H9 (cell line): ENCODE measurements around the gene ARHGEF39. TPM values are rescaled to one million over a fixed set of nuclear protein-coding genes. Genes with fewer than 3 reads are reported as not detected.

ENCODE experiments used
- DNase-seq: peaks from one replicate; pipeline ENCODE4 v3.0.0-alpha.2; 2017
- H2AFZ ChIP-seq: one replicate; pipeline ENCODE4 v1.6.1; 2013; ENCODE audit warnings: mild to moderate bottlenecking, low read length, control low read depth, moderate library complexity
- H2AK5ac ChIP-seq: 2 replicates; pipeline ENCODE4 v1.6.1; 2013; ENCODE audit warnings: low read length, control low read depth, mixed read lengths; ENCODE audit not compliant: insufficient read length
- H2BK120ac ChIP-seq: one replicate; pipeline ENCODE4 v1.6.1; 2013; ENCODE audit warnings: low read depth, mild to moderate bottlenecking, low read length, control low read depth, inconsistent platforms; ENCODE audit not compliant: poor library complexity, severe bottlenecking
- H2BK12ac ChIP-seq: 2 replicates; pipeline ENCODE4 v1.6.1; 2013; ENCODE audit warnings: low read length, control low read depth, mixed read lengths, low read depth; ENCODE audit not compliant: insufficient read length
- H2BK15ac ChIP-seq: 2 replicates; pipeline ENCODE4 v1.6.1; 2013; ENCODE audit warnings: low read depth, low read length, control low read depth
- H2BK20ac ChIP-seq: one replicate; pipeline ENCODE4 v1.6.1; 2013; ENCODE audit warnings: low read depth, mild to moderate bottlenecking, low read length, control low read depth, inconsistent platforms; ENCODE audit not compliant: poor library complexity, severe bottlenecking
- H2BK5ac ChIP-seq: 2 replicates; pipeline ENCODE4 v1.6.1; 2013; ENCODE audit warnings: low read length, control low read depth, mixed read lengths; ENCODE audit not compliant: insufficient read length
- H3K14ac ChIP-seq: 2 replicates; pipeline ENCODE4 v1.6.1; 2013; ENCODE audit warnings: low read length, control low read depth; ENCODE audit not compliant: insufficient read depth
- H3K18ac ChIP-seq: 2 replicates; pipeline ENCODE4 v1.6.1; 2013; ENCODE audit warnings: low read depth, mild to moderate bottlenecking, mixed read lengths, low read length, control low read depth; ENCODE audit not compliant: insufficient read length
- H3K23ac ChIP-seq: 2 replicates; pipeline ENCODE4 v1.6.1; 2013; ENCODE audit warnings: low read length, control low read depth, mixed read lengths, low read depth; ENCODE audit not compliant: insufficient read length
- H3K23me2 ChIP-seq: 2 replicates; pipeline ENCODE4 v1.6.1; 2013; ENCODE audit warnings: low read depth, mild to moderate bottlenecking, mixed read lengths, low read length, control low read depth; ENCODE audit not compliant: insufficient read length, poor library complexity, severe bottlenecking
- H3K27ac ChIP-seq: 2 replicates; pipeline ENCODE4 v1.5.1; 2013; ENCODE audit warnings: low read length, control low read depth, mixed read lengths, low read depth; ENCODE audit not compliant: insufficient read length
- H3K27me3 ChIP-seq: 2 replicates; pipeline ENCODE4 v1.6.1; 2013; ENCODE audit warnings: low read length, control low read depth, inconsistent platforms; ENCODE audit not compliant: insufficient read depth
- H3K4ac ChIP-seq: 2 replicates; pipeline ENCODE4 v1.6.1; 2013; ENCODE audit warnings: low read depth, mild to moderate bottlenecking, control low read depth, inconsistent platforms, low read length, moderate library complexity
- H3K4me1 ChIP-seq: 2 replicates; pipeline ENCODE4 v1.6.1; 2013; ENCODE audit warnings: low read length, control low read depth, inconsistent platforms; ENCODE audit not compliant: insufficient read depth
- H3K4me2 ChIP-seq: 2 replicates; pipeline ENCODE4 v1.6.1; 2013; ENCODE audit warnings: low read length, control low read depth, mixed read lengths; ENCODE audit not compliant: insufficient read length, insufficient read depth
- H3K56ac ChIP-seq: 2 replicates; pipeline ENCODE4 v1.6.1; 2013; ENCODE audit warnings: low read depth, mild to moderate bottlenecking, mixed read lengths, low read length, control low read depth; ENCODE audit not compliant: insufficient read length
- H3K79me1 ChIP-seq: 2 replicates; pipeline ENCODE4 v1.6.1; 2013; ENCODE audit warnings: low read depth, mild to moderate bottlenecking, moderate library complexity, low read length, control low read depth, inconsistent platforms; ENCODE audit not compliant: insufficient read depth, poor library complexity, severe bottlenecking
- H3K79me2 ChIP-seq: 2 replicates; pipeline ENCODE4 v1.6.1; 2013; ENCODE audit warnings: low read length, control low read depth, inconsistent platforms; ENCODE audit not compliant: insufficient read depth
- H3K9ac ChIP-seq: 2 replicates; pipeline ENCODE4 v1.6.1; 2013; ENCODE audit warnings: low read length, control low read depth, mixed read lengths; ENCODE audit not compliant: insufficient read length; ENCODE audit errors: extremely low read depth
- H3K9me3 ChIP-seq: one replicate; pipeline ENCODE4 v1.6.1; 2013; ENCODE audit warnings: low read depth, low read length, inconsistent platforms; ENCODE audit not compliant: control insufficient read depth
- H3T11ph ChIP-seq: one replicate; pipeline ENCODE4 v1.6.1; 2013; ENCODE audit warnings: mild to moderate bottlenecking, low read length, control low read depth, inconsistent platforms
- H4K20me1 ChIP-seq: one replicate; pipeline ENCODE4 v1.6.1; 2013; ENCODE audit not compliant: control insufficient read depth, insufficient read length, insufficient read depth
- H4K5ac ChIP-seq: 2 replicates; pipeline ENCODE4 v1.6.1; 2013; ENCODE audit warnings: low read depth, mild to moderate bottlenecking, mixed read lengths, low read length, control low read depth; ENCODE audit not compliant: insufficient read length
- H4K8ac ChIP-seq: replicated peaks from 2 replicates; pipeline ENCODE4 v1.6.1; 2013; ENCODE audit warnings: low read length, control low read depth, mixed read lengths, low read depth; ENCODE audit not compliant: insufficient read length
- H4K91ac ChIP-seq: 2 replicates; pipeline ENCODE4 v1.6.1; 2013; ENCODE audit warnings: low read depth, mild to moderate bottlenecking, moderate library complexity, mixed read lengths, low read length, control low read depth; ENCODE audit not compliant: insufficient read length
- H3K27ac Mint-ChIP-seq, 3 experiments: 2 replicates in 2 of 3; 3 replicates in 1 of 3; pipeline ENCODE4 v1.8.0; 2020 to 2021; ENCODE audit warnings: mixed read lengths in 3 of 3, mild to moderate bottlenecking in 1 of 3, moderate library complexity in 1 of 3
- H3K27me3 Mint-ChIP-seq: 2 replicates; pipeline ENCODE4 v1.8.0; 2021; ENCODE audit warnings: low read depth, mild to moderate bottlenecking, moderate library complexity, mixed read lengths
- H3K36me3 Mint-ChIP-seq, 3 experiments: 2 replicates in 2 of 3; 3 replicates in 1 of 3; pipeline ENCODE4 v1.8.0; 2020 to 2021; ENCODE audit warnings: low read depth in 3 of 3, mixed read lengths in 3 of 3; ENCODE audit not compliant: insufficient read depth in 1 of 3
- H3K4me1 Mint-ChIP-seq, 2 experiments: 2 replicates each; pipeline ENCODE4 v1.8.0; 2020; ENCODE audit warnings: mixed read lengths in 2 of 2
- H3K4me3 Mint-ChIP-seq, 2 experiments: 2 replicates in 1 of 2; 3 replicates in 1 of 2; pipeline ENCODE4 v1.8.0; 2020 to 2021; ENCODE audit warnings: mild to moderate bottlenecking in 2 of 2, mixed read lengths in 2 of 2, moderate library complexity in 1 of 2
- H3K9me3 Mint-ChIP-seq, 2 experiments: 2 replicates in 1 of 2; 3 replicates in 1 of 2; pipeline ENCODE4 v1.8.0; 2020; ENCODE audit warnings: mild to moderate bottlenecking in 2 of 2, mixed read lengths in 2 of 2, moderate library complexity in 1 of 2
- CTCF ChIP-seq: fragments of 200-600 bp; sonication (generic); conservative IDR thresholded peaks from 3 replicates; pipeline ENCODE4 v1.8.0; 2021; ENCODE audit warnings: antibody characterized with exemption, mild to moderate bottlenecking
- WGBS: extraction: QIAGEN DNeasy Blood & Tissue Kit; methylation state at CpG from one replicate; pipeline ENCODE4 v1.1.7; 2013; ENCODE audit warnings: missing lambda C conversion rate, low lambda C conversion rate, mixed read lengths; ENCODE audit not compliant: insufficient read length; ENCODE audit errors: extremely low coverage; 5-methylcytosine and 5-hydroxymethylcytosine counted together
- total RNA-seq: library from RNA; stranded (reverse); gene quantifications from 2 replicates; pipeline ENCODE4 v1.2.1, GENCODE V29; 2021

Gene ARHGEF39
- total RNA-seq, 1 experiment from 2014 or later = 24.4 TPM

- no peaks in the 10 kb centered on the region for H3K9me3 Mint-ChIP-seq
- Histone ChIP-seq H3K9ac (no peak within 1 kb of the TSS), H2AFZ (no peak within 1 kb of the TSS), H3K18ac (peak within 1 kb of the TSS; percentile 77), H2BK5ac (no peak within 1 kb of the TSS), H2BK15ac (no peak within 1 kb of the TSS), H3K9me3 (no peaks in the 10 kb centered on the region), H4K5ac (no peak within 1 kb of the TSS), H3K4ac (no peak within 1 kb of the TSS), H3K56ac (no peak within 1 kb of the TSS), H3K4me2 (peak within 1 kb of the TSS; percentile 26), H2BK120ac (no peak within 1 kb of the TSS), H3K27ac (no peak within 1 kb of the TSS), H3K27me3 (0 out of 2 replicates have a peak, but pooled peaks cover 2% of the 10 kb centered on the region), H2BK12ac (no peak within 1 kb of the TSS), H3K4me1 (peaks cover 3% of the 10 kb centered on the region; the same call in 1 of the 2 replicates), H3T11ph (no peak within 1 kb of the TSS), H3K79me2 (no peaks in the 10 kb centered on the region), H3K79me1 (no peaks in the 10 kb centered on the region), H3K14ac (peak within 1 kb of the TSS; percentile 93), H2AK5ac (no peak within 1 kb of the TSS), H2BK20ac (no peak within 1 kb of the TSS), H4K8ac (no peak within 1 kb of the TSS), H4K91ac (no peak within 1 kb of the TSS), H4K20me1 (no peaks in the 10 kb centered on the region), H3K23me2 (no peaks in the 10 kb centered on the region), H3K23ac (no peak within 1 kb of the TSS)
- H3K4me1 Mint-ChIP-seq = peaks cover 26 to 33% of the 10 kb centered on the region in 2 experiments
- TF ChIP-seq CTCF = no peak
- H3K27me3 Mint-ChIP-seq = peaks cover 5% of the 10 kb centered on the region
- no peaks in the 10 kb centered on the region for H3K36me3 Mint-ChIP-seq
- peak within 1 kb of the TSS in 1 of 2 experiments; percentile 14; a peak in 2 of 5 replicates for H3K4me3 Mint-ChIP-seq
- H3K27ac Mint-ChIP-seq = peak within 1 kb of the TSS in 1 of 3 experiments; percentile 13; a peak in 1 of 7 replicates
- no peak for DNase-seq
- WGBS = no CpG with 5 or more reads among the region's 22 CpGs
These were observed 14.4 kb downstream of the ARHGEF39 start, which contains the start of gene SIT1 for GRCh38 chr9:35650341-35651158. Gene SIT1, minus strand, starts transcription at chr9:35650931. Its CDS starts 78 bp downstream, at chr9:35650853.
